Cardiac fibroblast (primary cell): Measurements from ENCODE around the gene ARSB.
A peak's percentile ranks its signal among the peaks of the same experiment; 100 is the strongest.

ENCODE experiments used
- DNase-seq, 2 donors: peaks; one replicate each; pipeline versions ENCODE4 v3.0.0 to v3.0.0-alpha.2; 2010; ENCODE audit warnings: low read depth in 2 of 2
- H3K4me3 ChIP-seq, 2 donors: replicated peaks in 1 of 2; 1 replicate in 1 of 2; 2 replicates in 1 of 2; pipeline ENCODE4 v1.5.1; 2011; ENCODE audit warnings: low read depth in 2 of 2, low read length in 2 of 2, mild to moderate bottlenecking in 2 of 2, moderate library complexity in 1 of 2
- TF ChIP-seq, protein P1 (sequence below): IDR thresholded peaks from one replicate; pipeline ENCODE4 v1.5.1; 2011; ENCODE audit warnings: low read depth, mild to moderate bottlenecking, low read length, inconsistent platforms

The ARSB gene

DNA sequence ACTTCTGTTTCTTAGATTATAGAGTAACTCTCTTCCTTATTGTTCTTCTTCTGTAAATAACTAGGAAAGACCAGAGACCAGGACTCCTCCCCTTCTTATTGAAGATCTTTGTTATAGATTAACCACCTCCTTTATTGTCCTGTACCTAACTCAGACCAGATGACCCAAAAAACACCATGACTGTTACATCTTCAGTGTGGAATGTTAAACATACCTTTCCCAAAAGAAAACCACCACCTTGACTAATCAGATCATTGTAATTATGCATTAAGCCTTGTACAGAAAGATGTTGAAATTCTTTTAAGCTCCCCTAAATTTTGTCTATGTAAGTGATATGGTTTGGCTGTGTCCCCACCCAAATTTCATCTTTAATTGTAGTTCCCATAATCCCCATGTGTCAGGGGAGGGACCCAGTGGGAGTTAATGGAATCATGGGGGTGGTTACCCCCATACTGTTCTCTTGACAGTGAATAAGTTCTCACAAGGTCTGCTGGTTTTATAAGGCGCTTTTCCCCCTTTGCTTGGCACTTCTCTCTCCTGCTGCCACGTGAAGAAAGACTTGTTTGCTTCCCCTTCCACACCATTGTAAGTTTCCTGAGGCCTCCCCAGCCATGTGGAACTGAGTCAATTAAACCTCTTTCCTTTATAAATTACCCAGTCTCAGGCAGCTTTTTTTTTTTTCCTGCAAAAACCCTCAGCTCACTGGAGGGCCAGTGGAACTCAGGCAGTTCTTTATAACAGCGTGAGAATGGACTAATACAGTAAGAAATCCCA, 26.3 kb downstream of the ARSB start:
- TF ChIP-seq, protein P1, sequence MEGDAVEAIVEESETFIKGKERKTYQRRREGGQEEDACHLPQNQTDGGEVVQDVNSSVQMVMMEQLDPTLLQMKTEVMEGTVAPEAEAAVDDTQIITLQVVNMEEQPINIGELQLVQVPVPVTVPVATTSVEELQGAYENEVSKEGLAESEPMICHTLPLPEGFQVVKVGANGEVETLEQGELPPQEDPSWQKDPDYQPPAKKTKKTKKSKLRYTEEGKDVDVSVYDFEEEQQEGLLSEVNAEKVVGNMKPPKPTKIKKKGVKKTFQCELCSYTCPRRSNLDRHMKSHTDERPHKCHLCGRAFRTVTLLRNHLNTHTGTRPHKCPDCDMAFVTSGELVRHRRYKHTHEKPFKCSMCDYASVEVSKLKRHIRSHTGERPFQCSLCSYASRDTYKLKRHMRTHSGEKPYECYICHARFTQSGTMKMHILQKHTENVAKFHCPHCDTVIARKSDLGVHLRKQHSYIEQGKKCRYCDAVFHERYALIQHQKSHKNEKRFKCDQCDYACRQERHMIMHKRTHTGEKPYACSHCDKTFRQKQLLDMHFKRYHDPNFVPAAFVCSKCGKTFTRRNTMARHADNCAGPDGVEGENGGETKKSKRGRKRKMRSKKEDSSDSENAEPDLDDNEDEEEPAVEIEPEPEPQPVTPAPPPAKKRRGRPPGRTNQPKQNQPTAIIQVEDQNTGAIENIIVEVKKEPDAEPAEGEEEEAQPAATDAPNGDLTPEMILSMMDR, result no peak
- no peak for DNase-seq
- no peak overlapping the region for H3K4me3 ChIP-seq

DNA sequence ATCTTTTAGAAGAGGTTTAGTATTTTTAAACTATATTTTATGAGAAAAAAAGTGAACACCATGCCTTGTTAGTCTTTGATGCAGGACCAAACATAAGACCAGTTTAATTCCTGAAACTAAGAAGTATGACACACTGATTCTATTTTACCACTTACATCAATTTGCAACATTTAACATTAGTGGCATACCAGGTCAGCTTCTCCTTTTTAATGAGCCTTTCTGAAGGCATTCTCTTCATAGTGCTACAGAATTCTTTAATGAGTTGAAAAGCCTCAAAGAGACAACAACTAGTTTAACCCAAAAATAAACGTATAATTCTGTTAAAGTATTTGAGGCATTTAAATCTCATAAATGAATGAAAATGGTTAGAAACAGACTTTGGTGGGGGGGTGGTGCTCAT, 28.2 kb downstream of the ARSB start:
- TF ChIP-seq, protein P1, result no peak
- no peak overlapping the region for H3K4me3 ChIP-seq
- DNase-seq, result no peak

DNA sequence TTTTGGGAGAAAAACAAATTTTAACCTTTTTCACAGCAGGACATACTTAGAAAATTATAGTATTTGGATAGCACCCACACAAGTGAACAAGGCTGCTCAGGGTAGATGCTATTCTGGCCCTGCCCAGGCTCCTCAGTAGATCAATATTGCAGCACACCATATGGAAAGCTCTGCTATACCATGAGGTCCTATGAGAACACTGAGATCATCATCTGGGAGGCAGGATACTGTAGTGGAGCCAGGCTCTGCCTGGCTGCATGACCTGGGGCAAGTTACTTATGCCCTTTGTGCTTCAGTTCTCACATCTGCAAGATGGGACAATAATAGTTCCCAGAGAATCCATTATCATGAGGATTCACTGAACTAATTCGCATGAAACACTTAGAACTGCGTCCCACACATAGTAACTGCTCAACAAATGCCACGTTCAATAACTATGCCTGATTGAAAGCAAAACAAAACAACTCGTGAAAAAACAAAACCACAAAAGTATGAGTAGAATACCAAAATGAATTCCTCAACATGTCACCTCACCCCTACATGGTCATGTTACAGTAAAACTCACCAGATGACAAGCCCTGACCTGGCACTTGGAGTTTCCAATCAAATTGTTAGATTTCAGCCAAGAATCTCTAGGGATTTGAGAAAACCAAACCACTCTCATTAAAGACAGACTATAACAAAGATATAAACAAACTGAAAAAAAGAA, 31.9 kb downstream of the ARSB start:
- TF ChIP-seq, protein P1, result no peak
- DNase-seq, result peak in 1 of 2 donors; percentile 63
- no peak overlapping the region for H3K4me3 ChIP-seq

DNA sequence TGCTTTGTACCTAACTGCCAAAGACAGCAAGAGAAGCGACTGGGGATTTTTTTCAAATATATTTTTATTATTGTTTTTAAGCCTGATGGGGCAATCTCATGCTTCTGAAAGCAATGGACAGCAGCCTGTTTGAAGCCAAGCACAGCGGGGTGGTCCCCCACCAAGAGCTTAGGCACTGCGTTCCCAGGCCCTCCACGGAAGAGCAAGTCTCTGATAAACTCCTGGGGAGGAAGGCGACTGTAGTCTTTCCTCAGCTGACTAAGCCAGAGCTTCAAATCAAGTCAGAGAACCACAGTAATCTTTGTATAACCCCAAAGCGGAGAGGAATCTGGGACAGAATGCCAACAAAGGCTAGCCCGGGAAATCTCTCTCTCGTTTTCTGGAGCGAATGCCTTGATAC, 54.4 kb downstream of the ARSB start:
- DNase-seq, result peak in 1 of 2 donors; percentile 58
- no peak overlapping the region for H3K4me3 ChIP-seq
- TF ChIP-seq, protein P1, result no peak

DNA sequence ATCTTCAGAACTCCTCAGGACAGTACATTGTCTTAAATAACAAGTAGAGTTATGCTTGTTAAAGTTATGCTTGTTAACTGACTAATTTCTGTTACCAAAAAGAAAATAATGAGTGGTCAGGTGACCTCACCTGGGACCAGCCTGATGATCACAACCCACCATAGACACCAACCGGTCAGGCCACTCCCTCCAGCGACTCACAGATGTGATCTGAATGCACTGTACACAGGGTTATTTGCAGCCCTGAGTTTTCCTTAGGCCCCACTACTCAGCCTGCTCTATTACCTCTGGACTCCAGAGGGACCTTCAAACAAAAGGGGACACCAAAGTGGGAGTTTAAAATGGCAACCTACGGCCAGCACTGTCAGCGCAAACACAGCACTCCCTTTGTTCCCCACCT, 55.3 kb downstream of the ARSB start:
- TF ChIP-seq, protein P1, result no peak
- no peak overlapping the region for H3K4me3 ChIP-seq
- no peak for DNase-seq

DNA sequence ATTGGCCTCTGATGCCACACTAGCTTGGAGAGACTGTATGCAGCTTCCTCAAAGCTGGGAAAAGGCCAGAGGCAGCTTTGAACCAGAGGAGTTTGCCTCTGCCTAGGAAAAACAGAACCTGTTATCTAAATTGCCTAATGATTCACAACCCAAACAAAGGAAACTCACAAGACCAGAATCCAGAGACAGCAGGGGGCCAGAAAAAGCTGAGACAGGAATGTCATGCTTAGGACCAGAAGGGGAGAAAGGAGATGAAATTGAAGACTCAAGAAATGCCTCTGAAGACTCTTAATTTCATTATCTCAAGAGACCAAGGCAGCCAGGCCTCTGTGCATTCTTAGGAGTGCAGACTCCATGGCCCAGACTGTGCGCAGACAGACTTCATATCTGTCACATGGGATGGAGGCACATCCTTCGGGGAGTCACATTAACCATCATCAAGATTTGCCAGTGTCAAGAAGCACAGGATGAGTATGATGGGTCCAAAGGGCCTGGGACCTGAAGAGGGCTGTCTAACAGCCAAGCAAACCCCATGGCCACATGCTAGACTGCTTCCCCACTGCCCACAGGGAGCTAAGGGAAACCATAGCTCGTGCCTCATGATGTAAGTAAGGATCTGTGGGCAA, 57.3 kb downstream of the ARSB start:
- H3K4me3 ChIP-seq, result no peak overlapping the region
- peak; percentile 59 to 79 for DNase-seq
- TF ChIP-seq, protein P1, result no peak
